ENCODE measurements around the gene NCOA4.

NCOA4 gene

DNA sequence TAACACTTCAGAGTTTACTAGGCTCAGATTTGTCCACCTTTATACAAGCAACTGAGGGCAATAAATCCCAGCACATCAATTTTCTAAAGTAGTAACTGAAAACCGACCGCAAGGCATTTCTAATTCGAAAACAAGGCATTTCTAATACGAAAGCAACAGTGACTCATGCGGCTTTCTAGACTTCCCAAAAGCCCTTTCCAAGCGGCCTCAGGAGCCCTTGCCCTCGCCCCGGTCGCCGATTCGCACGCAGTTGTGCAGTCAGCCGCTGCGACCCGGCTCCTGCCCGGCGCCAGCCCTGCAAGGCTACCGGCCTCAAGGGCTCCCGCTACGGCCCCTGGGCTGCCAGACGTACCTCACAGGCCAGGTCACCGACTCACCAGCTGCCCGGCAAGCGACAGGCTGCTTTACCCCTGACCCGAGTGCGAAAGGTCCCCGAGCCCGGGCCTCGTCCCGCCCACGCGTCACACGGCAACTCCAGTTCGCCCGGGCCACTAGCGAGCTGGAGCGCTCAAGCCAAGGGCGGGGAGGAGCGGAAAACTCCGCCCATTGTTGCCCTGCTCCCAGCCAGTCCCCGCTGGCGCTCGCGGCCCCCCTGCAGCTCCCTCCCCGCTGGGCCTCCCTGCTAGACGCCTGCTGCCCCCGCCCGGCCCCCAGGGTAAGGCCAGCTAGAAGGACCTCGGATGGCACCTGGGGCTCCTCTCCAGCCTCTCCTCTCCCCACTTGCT, 7.3 kb downstream of the NCOA4 start (continued):
- peak; percentile 49 for TF ChIP-seq PRDM10 (tag by site-specific recombination; IDR thresholded peaks at IDR 0.05)
- no peak for TF ChIP-seq SALL2 (tag by site-specific recombination; IDR thresholded peaks at IDR 0.05; ENCODE audit: borderline replicate concordance)
- peak; percentile 89 for TF ChIP-seq SP2 (tag by site-specific recombination; IDR thresholded peaks at IDR 0.05)
- TF ChIP-seq ZNF549 (tag by site-specific recombination; IDR thresholded peaks at IDR 0.05), result no peak
- peak; percentile 89 for TF ChIP-seq BCL6B (tag by site-specific recombination; IDR thresholded peaks at IDR 0.05)
- TF ChIP-seq IKZF3 (tag by site-specific recombination; IDR thresholded peaks at IDR 0.05), result peak; percentile 46
- TF ChIP-seq, protein P1, sequence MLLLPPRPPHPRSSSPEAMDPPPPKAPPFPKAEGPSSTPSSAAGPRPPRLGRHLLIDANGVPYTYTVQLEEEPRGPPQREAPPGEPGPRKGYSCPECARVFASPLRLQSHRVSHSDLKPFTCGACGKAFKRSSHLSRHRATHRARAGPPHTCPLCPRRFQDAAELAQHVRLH (tag by site-specific recombination; IDR thresholded peaks at IDR 0.05), result no peak
- TF ChIP-seq CTCF (tag by site-specific recombination; IDR thresholded peaks at IDR 0.05), result peak; percentile 52
- no peak for TF ChIP-seq ZNF184 (tag by site-specific recombination; IDR thresholded peaks at IDR 0.05)
- TF ChIP-seq, protein P2, sequence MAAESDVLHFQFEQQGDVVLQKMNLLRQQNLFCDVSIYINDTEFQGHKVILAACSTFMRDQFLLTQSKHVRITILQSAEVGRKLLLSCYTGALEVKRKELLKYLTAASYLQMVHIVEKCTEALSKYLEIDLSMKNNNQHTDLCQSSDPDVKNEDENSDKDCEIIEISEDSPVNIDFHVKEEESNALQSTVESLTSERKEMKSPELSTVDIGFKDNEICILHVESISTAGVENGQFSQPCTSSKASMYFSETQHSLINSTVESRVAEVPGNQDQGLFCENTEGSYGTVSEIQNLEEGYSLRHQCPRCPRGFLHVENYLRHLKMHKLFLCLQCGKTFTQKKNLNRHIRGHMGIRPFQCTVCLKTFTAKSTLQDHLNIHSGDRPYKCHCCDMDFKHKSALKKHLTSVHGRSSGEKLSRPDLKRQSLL (tag by site-specific recombination; IDR thresholded peaks at IDR 0.05), result 0 out of 2 replicates have a peak, but pooled peaks have one; percentile 4
- peak; percentile 58 for TF ChIP-seq ZNF394 (tag by site-specific recombination; IDR thresholded peaks at IDR 0.05; ENCODE audit: borderline replicate concordance)
- TF ChIP-seq, protein P3, sequence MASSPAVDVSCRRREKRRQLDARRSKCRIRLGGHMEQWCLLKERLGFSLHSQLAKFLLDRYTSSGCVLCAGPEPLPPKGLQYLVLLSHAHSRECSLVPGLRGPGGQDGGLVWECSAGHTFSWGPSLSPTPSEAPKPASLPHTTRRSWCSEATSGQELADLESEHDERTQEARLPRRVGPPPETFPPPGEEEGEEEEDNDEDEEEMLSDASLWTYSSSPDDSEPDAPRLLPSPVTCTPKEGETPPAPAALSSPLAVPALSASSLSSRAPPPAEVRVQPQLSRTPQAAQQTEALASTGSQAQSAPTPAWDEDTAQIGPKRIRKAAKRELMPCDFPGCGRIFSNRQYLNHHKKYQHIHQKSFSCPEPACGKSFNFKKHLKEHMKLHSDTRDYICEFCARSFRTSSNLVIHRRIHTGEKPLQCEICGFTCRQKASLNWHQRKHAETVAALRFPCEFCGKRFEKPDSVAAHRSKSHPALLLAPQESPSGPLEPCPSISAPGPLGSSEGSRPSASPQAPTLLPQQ (tag by site-specific recombination; IDR thresholded peaks at IDR 0.05), result peak; percentile 62; the same call in 1 of the 2 replicates
- TF ChIP-seq, protein P4, sequence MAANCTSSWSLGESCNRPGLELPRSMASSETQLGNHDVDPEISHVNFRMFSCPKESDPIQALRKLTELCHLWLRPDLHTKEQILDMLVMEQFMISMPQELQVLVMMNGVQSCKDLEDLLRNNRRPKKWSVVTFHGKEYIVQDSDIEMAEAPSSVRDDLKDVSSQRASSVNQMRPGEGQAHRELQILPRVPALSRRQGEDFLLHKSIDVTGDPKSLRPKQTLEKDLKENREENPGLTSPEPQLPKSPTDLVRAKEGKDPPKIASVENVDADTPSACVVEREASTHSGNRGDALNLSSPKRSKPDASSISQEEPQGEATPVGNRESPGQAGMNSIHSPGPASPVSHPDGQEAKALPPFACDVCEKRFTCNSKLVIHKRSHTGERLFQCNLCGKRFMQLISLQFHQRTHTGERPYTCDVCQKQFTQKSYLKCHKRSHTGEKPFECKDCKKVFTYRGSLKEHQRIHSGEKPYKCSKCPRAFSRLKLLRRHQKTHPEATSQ (tag by site-specific recombination; IDR thresholded peaks at IDR 0.05), result no peak
- no peak for TF ChIP-seq ZFP3 (tag by site-specific recombination; IDR thresholded peaks at IDR 0.05; ENCODE audit: low read depth)
- no peak for TF ChIP-seq MZF1 (tag by site-specific recombination; IDR thresholded peaks at IDR 0.05; ENCODE audit: borderline replicate concordance)
- TF ChIP-seq GLI4 (tag by site-specific recombination; IDR thresholded peaks at IDR 0.05), result 0 out of 2 replicates have a peak, but pooled peaks have one; percentile 16
- TF ChIP-seq, protein P5, sequence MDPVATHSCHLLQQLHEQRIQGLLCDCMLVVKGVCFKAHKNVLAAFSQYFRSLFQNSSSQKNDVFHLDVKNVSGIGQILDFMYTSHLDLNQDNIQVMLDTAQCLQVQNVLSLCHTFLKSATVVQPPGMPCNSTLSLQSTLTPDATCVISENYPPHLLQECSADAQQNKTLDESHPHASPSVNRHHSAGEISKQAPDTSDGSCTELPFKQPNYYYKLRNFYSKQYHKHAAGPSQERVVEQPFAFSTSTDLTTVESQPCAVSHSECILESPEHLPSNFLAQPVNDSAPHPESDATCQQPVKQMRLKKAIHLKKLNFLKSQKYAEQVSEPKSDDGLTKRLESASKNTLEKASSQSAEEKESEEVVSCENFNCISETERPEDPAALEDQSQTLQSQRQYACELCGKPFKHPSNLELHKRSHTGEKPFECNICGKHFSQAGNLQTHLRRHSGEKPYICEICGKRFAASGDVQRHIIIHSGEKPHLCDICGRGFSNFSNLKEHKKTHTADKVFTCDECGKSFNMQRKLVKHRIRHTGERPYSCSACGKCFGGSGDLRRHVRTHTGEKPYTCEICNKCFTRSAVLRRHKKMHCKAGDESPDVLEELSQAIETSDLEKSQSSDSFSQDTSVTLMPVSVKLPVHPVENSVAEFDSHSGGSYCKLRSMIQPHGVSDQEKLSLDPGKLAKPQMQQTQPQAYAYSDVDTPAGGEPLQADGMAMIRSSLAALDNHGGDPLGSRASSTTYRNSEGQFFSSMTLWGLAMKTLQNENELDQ (tag by site-specific recombination; IDR thresholded peaks at IDR 0.05; ENCODE audit: low read depth), result no peak
- TF ChIP-seq ZNF571 (tag by site-specific recombination; IDR thresholded peaks at IDR 0.05), result no peak
- peak; percentile 94 for TF ChIP-seq ZIC2 (tag by site-specific recombination; IDR thresholded peaks at IDR 0.05)
- TF ChIP-seq ZNF280C (tag by site-specific recombination; IDR thresholded peaks at IDR 0.05), result no peak
- no peak for TF ChIP-seq ZSCAN30 (tag by site-specific recombination; IDR thresholded peaks at IDR 0.05)
- no peak for TF ChIP-seq ZNF544 (tag by site-specific recombination; IDR thresholded peaks at IDR 0.05)
